ENCODE results near the gene HIP1. TPM values are rescaled to one million over a fixed set of nuclear protein-coding genes. Genes with fewer than 3 reads are reported as not detected.
"Not testable (repeated sequence)": the region's sequence is repeated elsewhere in the genome, so short reads cannot be mapped to it uniquely, and the experiment has no call there.

The HIP1 gene
- total RNA-seq, 1 donor from 2014 or later = 12.5 TPM

DNA sequence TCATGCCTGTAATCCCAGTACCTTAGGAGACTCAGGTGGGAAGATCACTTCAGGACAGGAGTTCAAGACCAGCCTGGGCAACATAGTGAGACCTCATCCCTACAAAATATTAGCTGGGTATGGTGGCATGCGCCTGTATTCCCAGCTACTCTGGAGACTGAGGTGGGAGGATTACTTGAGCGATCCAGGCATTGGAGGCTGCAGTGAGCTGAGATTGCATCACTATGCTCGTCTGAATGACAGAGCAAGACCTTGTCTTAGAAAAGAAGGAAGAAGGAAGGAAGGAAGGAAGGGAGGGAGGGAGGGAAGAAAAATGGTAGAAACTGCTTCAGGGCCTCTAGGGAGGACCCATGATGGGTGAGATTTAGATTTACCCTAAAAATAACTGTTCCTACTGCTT is 134.3 kb downstream of the HIP1 start:
- Histone ChIP-seq H3K9ac (ENCODE audit: low read depth in 1 of 3, low read length in 3 of 3) (no peak overlapping the region), H3K4me3 (ENCODE audit: low read length in 3 of 3) (no peak overlapping the region), H3K27me3 (ENCODE audit: control insufficient read depth in 3 of 3, insufficient read depth in 3 of 3, low read length in 3 of 3) (no peaks in the 10 kb centered on the region), H3K27ac (ENCODE audit: low read depth, low read length) (no peak overlapping the region), H3K4me1 (ENCODE audit: control insufficient read depth in 3 of 3, insufficient read depth in 3 of 3, low read length in 3 of 3) (peaks cover 0 to 4% (median 0%) of the 10 kb centered on the region in 3 donors), H3K36me3 (ENCODE audit: control insufficient read depth in 3 of 3, insufficient read depth in 3 of 3, low read length in 3 of 3) (no peaks in the 10 kb centered on the region), H3K9me3 (ENCODE audit: control insufficient read depth in 3 of 3, low read length in 3 of 3) (no peaks in the 10 kb centered on the region)

- not testable (repeated sequence) for H3K36me3 ChIP-seq (ENCODE audit: control insufficient read depth in 3 of 3, insufficient read depth in 3 of 3, low read length in 3 of 3); H3K4me1 ChIP-seq (ENCODE audit: control insufficient read depth in 3 of 3, insufficient read depth in 3 of 3, low read length in 3 of 3); H3K27me3 ChIP-seq (ENCODE audit: control insufficient read depth in 3 of 3, insufficient read depth in 3 of 3, low read length in 3 of 3); H3K4me3 ChIP-seq (ENCODE audit: low read length in 3 of 3); H3K9me3 ChIP-seq (ENCODE audit: control insufficient read depth in 3 of 3, low read length in 3 of 3); H3K9ac ChIP-seq (ENCODE audit: low read depth in 1 of 3, low read length in 3 of 3); H3K27ac ChIP-seq (ENCODE audit: low read depth, low read length)
These were observed 135.9 kb downstream of the HIP1 start for GRCh38 chr7:75602831-75603230.

- no peaks in the 10 kb centered on the region for H3K27me3 ChIP-seq (ENCODE audit: control insufficient read depth in 3 of 3, insufficient read depth in 3 of 3, low read length in 3 of 3)
- peaks cover 0 to 8% (median 0%) of the 10 kb centered on the region in 3 donors for H3K4me1 ChIP-seq (ENCODE audit: control insufficient read depth in 3 of 3, insufficient read depth in 3 of 3, low read length in 3 of 3)
- H3K36me3 ChIP-seq (ENCODE audit: control insufficient read depth in 3 of 3, insufficient read depth in 3 of 3, low read length in 3 of 3) = peaks cover 0 to 2% (median 0%) of the 10 kb centered on the region in 3 donors
- no peaks in the 10 kb centered on the region for H3K9me3 ChIP-seq (ENCODE audit: control insufficient read depth in 3 of 3, low read length in 3 of 3)
- no peak overlapping the region for H3K9ac ChIP-seq (ENCODE audit: low read depth in 1 of 3, low read length in 3 of 3)
- no peak overlapping the region for H3K27ac ChIP-seq (ENCODE audit: low read depth, low read length)
- no peak overlapping the region for H3K4me3 ChIP-seq (ENCODE audit: low read length in 3 of 3)
These were observed 137.2 kb downstream of the HIP1 start for GRCh38 chr7:75601539-75601938.

DNA sequence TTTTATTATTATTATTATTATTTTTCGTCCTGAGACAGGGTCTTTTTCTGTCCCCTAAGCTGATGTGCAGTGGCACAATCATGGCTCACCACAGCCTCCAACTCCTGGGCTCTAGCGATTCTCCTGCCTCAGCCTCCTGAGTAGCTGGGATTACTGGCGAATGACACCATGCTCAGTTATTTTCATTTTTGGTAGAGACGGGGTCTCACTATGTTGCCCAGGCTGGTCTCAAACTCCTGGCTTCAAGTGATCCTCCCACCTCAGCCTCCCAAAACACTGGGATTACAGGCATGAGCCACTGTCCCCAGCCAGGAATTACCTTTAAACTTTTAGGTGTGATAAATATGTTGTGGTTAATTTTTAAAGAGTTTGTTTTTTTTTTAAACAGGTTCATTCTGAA is 138.0 kb downstream of the HIP1 start:
- not testable (repeated sequence) for H3K27ac ChIP-seq (ENCODE audit: low read depth, low read length); H3K4me3 ChIP-seq (ENCODE audit: low read length in 3 of 3); H3K36me3 ChIP-seq (ENCODE audit: control insufficient read depth in 3 of 3, insufficient read depth in 3 of 3, low read length in 3 of 3); H3K4me1 ChIP-seq (ENCODE audit: control insufficient read depth in 3 of 3, insufficient read depth in 3 of 3, low read length in 3 of 3); H3K27me3 ChIP-seq (ENCODE audit: control insufficient read depth in 3 of 3, insufficient read depth in 3 of 3, low read length in 3 of 3); H3K9me3 ChIP-seq (ENCODE audit: control insufficient read depth in 3 of 3, low read length in 3 of 3); H3K9ac ChIP-seq (ENCODE audit: low read depth in 1 of 3, low read length in 3 of 3)

GRCh38 chr7:75599244-75599781 is 139.4 kb downstream of the HIP1 start:
- Histone ChIP-seq H3K36me3 (ENCODE audit: control insufficient read depth in 3 of 3, insufficient read depth in 3 of 3, low read length in 3 of 3) (peaks cover 0 to 2% (median 0%) of the 10 kb centered on the region in 3 donors), H3K9ac (ENCODE audit: low read depth in 1 of 3, low read length in 3 of 3) (no peak overlapping the region), H3K27ac (ENCODE audit: low read depth, low read length) (peak overlapping the region; percentile 60), H3K27me3 (ENCODE audit: control insufficient read depth in 3 of 3, insufficient read depth in 3 of 3, low read length in 3 of 3) (no peaks in the 10 kb centered on the region), H3K4me1 (ENCODE audit: control insufficient read depth in 3 of 3, insufficient read depth in 3 of 3, low read length in 3 of 3) (peaks cover 0 to 8% (median 0%) of the 10 kb centered on the region in 3 donors), H3K9me3 (ENCODE audit: control insufficient read depth in 3 of 3, low read length in 3 of 3) (no peaks in the 10 kb centered on the region), H3K4me3 (ENCODE audit: low read length in 3 of 3) (no peak overlapping the region)

DNA sequence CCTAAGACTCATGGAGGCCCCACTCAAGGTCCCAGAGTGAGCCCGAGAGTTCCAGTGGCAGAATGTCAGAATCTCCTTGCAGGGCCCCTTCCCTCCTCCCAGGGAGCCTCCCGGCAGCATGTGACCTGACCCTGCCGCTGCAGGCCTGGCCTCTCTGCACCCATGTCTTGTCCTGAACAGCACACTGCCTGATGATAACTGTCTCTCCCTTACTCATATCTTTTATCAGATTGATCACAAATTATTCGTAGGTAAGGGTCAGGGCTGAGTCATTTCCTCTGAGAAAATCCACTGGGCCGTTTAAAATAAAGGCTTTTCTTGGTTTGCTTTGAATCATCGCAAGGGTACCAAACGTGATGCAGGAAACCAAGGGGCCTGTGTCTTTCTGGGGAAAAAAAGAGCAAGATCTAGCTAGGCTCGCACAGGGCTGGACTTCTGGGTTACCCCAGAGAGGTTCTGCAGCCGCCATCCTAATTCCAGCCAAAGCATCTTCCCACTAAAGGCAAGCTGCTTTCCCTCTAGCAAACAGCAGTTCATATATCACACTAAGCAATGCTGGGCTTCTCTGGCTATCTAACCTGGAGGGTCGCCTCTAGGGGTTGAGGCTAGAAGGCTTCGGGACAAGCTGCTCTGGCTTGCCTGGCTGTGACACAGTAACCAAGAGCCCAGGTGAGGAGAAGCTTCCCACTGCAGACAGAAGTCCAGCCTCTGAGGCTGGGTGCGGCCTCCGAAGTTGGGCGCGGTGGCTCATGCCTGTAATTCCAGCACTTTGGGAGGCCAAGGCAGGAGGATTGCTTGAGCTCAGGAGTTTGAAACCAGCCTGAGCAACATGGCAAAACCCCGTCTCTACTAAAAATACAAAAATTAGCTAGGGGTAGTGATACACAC is 141.8 kb downstream of the HIP1 start:
- Histone ChIP-seq H3K9ac (ENCODE audit: low read depth in 1 of 3, low read length in 3 of 3) (no peak overlapping the region), H3K9me3 (ENCODE audit: control insufficient read depth in 3 of 3, low read length in 3 of 3) (no peaks in the 10 kb centered on the region), H3K27ac (ENCODE audit: low read depth, low read length) (no peak overlapping the region), H3K27me3 (ENCODE audit: control insufficient read depth in 3 of 3, insufficient read depth in 3 of 3, low read length in 3 of 3) (no peaks in the 10 kb centered on the region), H3K4me3 (ENCODE audit: low read length in 3 of 3) (no peak overlapping the region), H3K4me1 (ENCODE audit: control insufficient read depth in 3 of 3, insufficient read depth in 3 of 3, low read length in 3 of 3) (peaks cover 0 to 7% (median 0%) of the 10 kb centered on the region in 3 donors), H3K36me3 (ENCODE audit: control insufficient read depth in 3 of 3, insufficient read depth in 3 of 3, low read length in 3 of 3) (peaks cover 3 to 5% (median 4%) of the 10 kb centered on the region in 3 donors)

GRCh38 chr7:75595766-75596165 is 143.0 kb downstream of the HIP1 start:
- Histone ChIP-seq H3K9me3 (ENCODE audit: control insufficient read depth in 3 of 3, low read length in 3 of 3) (no peaks in the 10 kb centered on the region), H3K27me3 (ENCODE audit: control insufficient read depth in 3 of 3, insufficient read depth in 3 of 3, low read length in 3 of 3) (no peaks in the 10 kb centered on the region), H3K9ac (ENCODE audit: low read depth in 1 of 3, low read length in 3 of 3) (no peak overlapping the region), H3K36me3 (ENCODE audit: control insufficient read depth in 3 of 3, insufficient read depth in 3 of 3, low read length in 3 of 3) (peaks cover 4 to 12% (median 6%) of the 10 kb centered on the region in 3 donors), H3K4me3 (ENCODE audit: low read length in 3 of 3) (no peak overlapping the region), H3K4me1 (ENCODE audit: control insufficient read depth in 3 of 3, insufficient read depth in 3 of 3, low read length in 3 of 3) (peaks cover 0 to 7% (median 0%) of the 10 kb centered on the region in 3 donors), H3K27ac (ENCODE audit: low read depth, low read length) (no peak overlapping the region)

- peaks cover 4 to 15% (median 6%) of the 10 kb centered on the region in 3 donors for H3K36me3 ChIP-seq (ENCODE audit: control insufficient read depth in 3 of 3, insufficient read depth in 3 of 3, low read length in 3 of 3)
- not testable (repeated sequence) for H3K27me3 ChIP-seq (ENCODE audit: control insufficient read depth in 3 of 3, insufficient read depth in 3 of 3, low read length in 3 of 3); H3K27ac ChIP-seq (ENCODE audit: low read depth, low read length); H3K9ac ChIP-seq (ENCODE audit: low read depth in 1 of 3, low read length in 3 of 3); H3K4me1 ChIP-seq (ENCODE audit: control insufficient read depth in 3 of 3, insufficient read depth in 3 of 3, low read length in 3 of 3); H3K4me3 ChIP-seq (ENCODE audit: low read length in 3 of 3); H3K9me3 ChIP-seq (ENCODE audit: control insufficient read depth in 3 of 3, low read length in 3 of 3)
These were observed 145.1 kb downstream of the HIP1 start for GRCh38 chr7:75593500-75594184.

- peaks cover 4 to 15% (median 6%) of the 10 kb centered on the region in 3 donors for H3K36me3 ChIP-seq (ENCODE audit: control insufficient read depth in 3 of 3, insufficient read depth in 3 of 3, low read length in 3 of 3)
- peaks cover 0 to under 1% (median 0%) of the 10 kb centered on the region in 3 donors for H3K4me1 ChIP-seq (ENCODE audit: control insufficient read depth in 3 of 3, insufficient read depth in 3 of 3, low read length in 3 of 3)
- H3K4me3 ChIP-seq (ENCODE audit: low read length in 3 of 3) = no peak overlapping the region
- no peak overlapping the region for H3K9ac ChIP-seq (ENCODE audit: low read depth in 1 of 3, low read length in 3 of 3)
- no peaks in the 10 kb centered on the region for H3K9me3 ChIP-seq (ENCODE audit: control insufficient read depth in 3 of 3, low read length in 3 of 3)
- no peaks in the 10 kb centered on the region for H3K27me3 ChIP-seq (ENCODE audit: control insufficient read depth in 3 of 3, insufficient read depth in 3 of 3, low read length in 3 of 3)
- H3K27ac ChIP-seq (ENCODE audit: low read depth, low read length) = no peak overlapping the region
These were observed 147.1 kb downstream of the HIP1 start for GRCh38 chr7:75591467-75592255.

Measured in skeletal muscle tissue (tissue), 4 donors.